ENCODE results near the gene NOL4L. TPM values are rescaled to one million over a fixed set of nuclear protein-coding genes. Genes with fewer than 3 reads are reported as not detected.

Gene NOL4L
- total and polyA plus RNA-seq, 7 donors, result 0.61 to 2.7 (median 1.3) TPM

GRCh38 chr20:32454164-32455145 lies 130.7 kb downstream of the NOL4L start:
- H3K4me3 ChIP-seq, result no peak overlapping the region
- H3K4me1 ChIP-seq, result peaks cover 17% of the 10 kb centered on the region
- 84 to 85% (median 85%) methylated on average over 29 to 31 of the region's 31 CpGs for WGBS, 3 donors
- H3K27me3 ChIP-seq (ENCODE audit: insufficient read depth in 3 of 3, low read length in 2 of 3), result no peaks in the 10 kb centered on the region
- no peaks in the 10 kb centered on the region for H3K9me3 ChIP-seq
- ATAC-seq (no peak), DNase-seq (peak in 1 of 2 donors; percentile 35)
- intact Hi-C loops (cut with DNase I), result no loop called here
- H3K36me3 ChIP-seq (ENCODE audit: insufficient read depth in 1 of 2, low read depth in 1 of 2), result peaks cover 0 to 9% of the 10 kb centered on the region in 2 donors
- H3K27ac ChIP-seq, result no peak overlapping the region
- TF ChIP-seq CTCF (IDR thresholded peaks at IDR 0.05), result no peak

GRCh38 chr20:32453467-32454163 lies 131.5 kb downstream of the NOL4L start:
- intact Hi-C loops (cut with DNase I), result no loop called here
- DNase-seq (peak in 1 of 2 donors; percentile 43), ATAC-seq (no peak)
- no peak overlapping the region for H3K4me3 ChIP-seq
- H3K4me1 ChIP-seq, result peaks cover 17% of the 10 kb centered on the region
- peaks cover 0 to 1% (median 0%) of the 10 kb centered on the region in 3 donors for H3K27me3 ChIP-seq (ENCODE audit: insufficient read depth in 3 of 3, low read length in 2 of 3)
- no peak for TF ChIP-seq CTCF (IDR thresholded peaks at IDR 0.05)
- H3K9me3 ChIP-seq, result no peaks in the 10 kb centered on the region
- 86 to 87% (median 87%) methylated on average over 28 of the region's 28 CpGs for WGBS, 3 donors
- H3K36me3 ChIP-seq (ENCODE audit: insufficient read depth in 1 of 2, low read depth in 1 of 2), result peaks cover 0 to 9% of the 10 kb centered on the region in 2 donors
- H3K27ac ChIP-seq, result no peak overlapping the region

GRCh38 chr20:32452776-32453466 lies 132.2 kb downstream of the NOL4L start:
- Histone ChIP-seq H3K4me1 (peaks cover 17% of the 10 kb centered on the region), H3K4me3 (no peak overlapping the region), H3K27ac (no peak overlapping the region), H3K9me3 (no peaks in the 10 kb centered on the region), H3K36me3 (ENCODE audit: insufficient read depth in 1 of 2, low read depth in 1 of 2) (peaks cover 0 to 9% of the 10 kb centered on the region in 2 donors), H3K27me3 (ENCODE audit: insufficient read depth in 3 of 3, low read length in 2 of 3) (peaks cover 0 to 1% (median 0%) of the 10 kb centered on the region in 3 donors)
- TF ChIP-seq CTCF (IDR thresholded peaks at IDR 0.05), result no peak
- intact Hi-C loops (cut with DNase I), result no loop called here
- no peak for ATAC-seq
- DNase-seq, result peak in 1 of 2 donors; percentile 40
- WGBS, 3 donors, result 92 to 97% (median 92%) methylated on average over 23 to 24 of the region's 24 CpGs

- WGBS, 3 donors, result 74 to 81% (median 76%) methylated on average over 23 to 27 of the region's 27 CpGs
- peaks cover 0 to 9% of the 10 kb centered on the region in 2 donors for H3K36me3 ChIP-seq (ENCODE audit: insufficient read depth in 1 of 2, low read depth in 1 of 2)
Measured at GRCh38 chr20:32451682-32452461, 133.3 kb downstream of the NOL4L start.

More at GRCh38 chr20:32451682-32452461, 133.3 kb downstream of the NOL4L start:
- Histone ChIP-seq H3K4me1 (peaks cover 15% of the 10 kb centered on the region), H3K4me3 (no peak overlapping the region), H3K9me3 (no peaks in the 10 kb centered on the region), H3K27me3 (ENCODE audit: insufficient read depth in 3 of 3, low read length in 2 of 3) (peaks cover 0 to 1% (median 0%) of the 10 kb centered on the region in 3 donors), H3K27ac (no peak overlapping the region)
- DNase-seq, result peak in 1 of 2 donors; percentile 38
- intact Hi-C loops (cut with DNase I), result no loop called here
- no peak for TF ChIP-seq CTCF (IDR thresholded peaks at IDR 0.05)
- no peak for ATAC-seq
